Thyroid gland (tissue), 4 donors: ENCODE data around the gene TMEM128.

Source experiments
- POLR2A ChIP-seq, 2 donors: fragments of 450-650 bp; IDR thresholded peaks; one replicate each; pipeline ENCODE4 v1.6.1; 2017; ENCODE audit warnings: antibody characterized with exemption in 2 of 2, mild to moderate bottlenecking in 2 of 2, moderate library complexity in 1 of 2
- TF ChIP-seq, protein P1 (sequence below), 6 experiments: fragments of 200-600 bp in 3 of 6; fragments of 450-650 bp in 3 of 6; sonication (generic) in 3 of 6; IDR thresholded peaks; one replicate each; pipeline ENCODE4 v1.5.1; 2016 to 2019; ENCODE audit warnings: antibody characterized with exemption in 6 of 6, mild to moderate bottlenecking in 2 of 6, inconsistent platforms in 1 of 6, moderate library complexity in 1 of 6

DNA sequence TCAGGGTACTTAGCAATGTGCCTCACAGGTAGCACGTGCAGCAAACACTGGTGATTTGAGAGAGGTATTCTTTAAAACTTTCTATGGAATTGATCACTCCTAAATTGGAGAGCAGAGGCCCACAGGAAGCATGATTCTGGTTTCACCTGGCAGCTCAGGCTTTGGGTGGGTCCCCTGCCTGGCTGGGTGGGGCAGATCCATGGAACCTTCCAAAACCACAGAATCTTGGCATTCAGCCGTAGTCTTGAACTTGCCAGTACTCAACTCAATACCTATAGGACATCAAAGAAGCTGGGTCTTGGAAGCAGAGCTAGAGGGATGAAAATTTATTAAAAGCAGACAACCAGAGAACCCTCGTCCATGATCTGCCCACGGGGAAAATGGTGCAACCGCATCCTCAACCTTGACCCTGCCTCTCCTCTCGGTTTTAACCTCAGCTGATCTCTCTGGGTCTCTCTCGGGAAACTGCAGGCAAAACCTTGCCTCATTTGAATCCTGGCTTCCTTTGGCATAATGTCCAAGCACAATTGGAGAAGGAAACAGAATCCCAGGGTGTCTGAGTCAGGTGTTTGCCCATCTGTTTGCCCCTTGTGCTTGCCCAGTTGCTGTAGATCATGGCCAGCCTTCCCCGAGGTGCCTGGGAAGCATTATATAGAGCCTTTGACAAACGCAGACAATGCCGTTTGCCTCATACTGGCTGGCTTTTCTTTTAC lies 44.2 kb downstream of the TMEM128 start:
- TF ChIP-seq, protein P1, sequence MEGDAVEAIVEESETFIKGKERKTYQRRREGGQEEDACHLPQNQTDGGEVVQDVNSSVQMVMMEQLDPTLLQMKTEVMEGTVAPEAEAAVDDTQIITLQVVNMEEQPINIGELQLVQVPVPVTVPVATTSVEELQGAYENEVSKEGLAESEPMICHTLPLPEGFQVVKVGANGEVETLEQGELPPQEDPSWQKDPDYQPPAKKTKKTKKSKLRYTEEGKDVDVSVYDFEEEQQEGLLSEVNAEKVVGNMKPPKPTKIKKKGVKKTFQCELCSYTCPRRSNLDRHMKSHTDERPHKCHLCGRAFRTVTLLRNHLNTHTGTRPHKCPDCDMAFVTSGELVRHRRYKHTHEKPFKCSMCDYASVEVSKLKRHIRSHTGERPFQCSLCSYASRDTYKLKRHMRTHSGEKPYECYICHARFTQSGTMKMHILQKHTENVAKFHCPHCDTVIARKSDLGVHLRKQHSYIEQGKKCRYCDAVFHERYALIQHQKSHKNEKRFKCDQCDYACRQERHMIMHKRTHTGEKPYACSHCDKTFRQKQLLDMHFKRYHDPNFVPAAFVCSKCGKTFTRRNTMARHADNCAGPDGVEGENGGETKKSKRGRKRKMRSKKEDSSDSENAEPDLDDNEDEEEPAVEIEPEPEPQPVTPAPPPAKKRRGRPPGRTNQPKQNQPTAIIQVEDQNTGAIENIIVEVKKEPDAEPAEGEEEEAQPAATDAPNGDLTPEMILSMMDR (IDR thresholded peaks at IDR 0.05), result no peak
- TF ChIP-seq POLR2A (IDR thresholded peaks at IDR 0.05), result no peak
